Endothelial cell of umbilical vein (primary cell): ENCODE results near the gene JHY. TPM values are rescaled to one million over a fixed set of nuclear protein-coding genes. Genes with fewer than 3 reads are reported as not detected.

Experiments
- BruUV-seq: library from RNA; stranded (reverse); fragments of 400-500 nt; replicated peaks from 2 replicates; lab custom pipeline; 2021; lab: Mats Ljungman, UMichigan
- CTCF ChIA-PET: fragments of 300-600, 350-600 bp; sonication (Branson Sonifier 250); formaldehyde crosslinking; loops from one replicate; lab custom pipeline; 2021; ENCODE audit warnings: antibody characterized with exemption, inconsistent platforms; lab: Charles Lee
- POLR2A ChIA-PET: fragments of 300-600, 350-600 bp; sonication (Branson Sonifier 250); formaldehyde crosslinking; loops from one replicate; lab custom pipeline; 2021; ENCODE audit warnings: antibody characterized with exemption, inconsistent platforms; lab: Charles Lee
- DNase-seq: peaks from one replicate; pipeline ENCODE4 v3.0.0-alpha.2; 2011; ENCODE audit warnings: low read depth, low spot score
- FAIRE-seq: peaks from 2 replicates; lab custom pipeline; 2011; peaks lifted over from hg19 to GRCh38; lab: Jason Lieb, UNC
- H2AFZ ChIP-seq: 2 replicates; pipeline ENCODE4 v1.6.0; 2012; ENCODE audit warnings: low read depth, low read length, control low read depth, inconsistent platforms
- H3K27ac ChIP-seq: 2 replicates; pipeline ENCODE4 v1.5.1; 2011; ENCODE audit warnings: low read depth, mild to moderate bottlenecking, control low read depth, low read length, moderate library complexity; ENCODE audit not compliant: insufficient read depth
- H3K27me3 ChIP-seq, 2 experiments: 2 replicates each; pipeline versions ENCODE4 v1.6.0 to v1.6.1; 2011; ENCODE audit warnings: low read length in 2 of 2, mixed read lengths in 1 of 2; ENCODE audit not compliant: control insufficient read depth in 2 of 2, insufficient read depth in 2 of 2
- H3K36me3 ChIP-seq, 2 experiments: 2 replicates in 1 of 2; 3 replicates in 1 of 2; pipeline ENCODE4 v1.5.1; 2011; ENCODE audit warnings: low read length in 2 of 2, mild to moderate bottlenecking in 1 of 2, moderate library complexity in 1 of 2; ENCODE audit not compliant: control insufficient read depth in 2 of 2, insufficient read depth in 2 of 2; ENCODE audit errors: extremely low read depth in 1 of 2
- H3K4me1 ChIP-seq: 3 replicates; pipeline ENCODE4 v1.5.1; 2011; ENCODE audit warnings: mild to moderate bottlenecking, low read length; ENCODE audit not compliant: control insufficient read depth, insufficient read depth; ENCODE audit errors: extremely low read depth
- H3K4me2 ChIP-seq: 2 replicates; pipeline ENCODE4 v1.6.1; 2011; ENCODE audit warnings: low read length, control low read depth, mixed read lengths; ENCODE audit not compliant: insufficient read depth
- H3K4me3 ChIP-seq, 3 experiments: fragments of 200-600 bp in 1 of 3; sonication (generic), shearing (Covaris generic) in 1 of 3; replicated peaks in 1 of 3; 2 replicates each; pipeline ENCODE4 v1.5.1; 2011 to 2016; ENCODE audit warnings: control low read depth in 3 of 3, low read length in 3 of 3, mild to moderate bottlenecking in 2 of 3, inconsistent platforms in 1 of 3, low read depth in 1 of 3, moderate library complexity in 1 of 3; ENCODE audit not compliant: insufficient read depth in 1 of 3
- H3K79me2 ChIP-seq: 2 replicates; pipeline ENCODE4 v1.6.0; 2012; ENCODE audit warnings: low read length, inconsistent platforms; ENCODE audit not compliant: control insufficient read depth, insufficient read depth
- H3K9ac ChIP-seq: replicated peaks from 2 replicates; pipeline ENCODE3; 2011; ENCODE audit warnings: low read length, control low read depth; ENCODE audit not compliant: insufficient read depth; ENCODE audit errors: extremely low read depth
- H3K9me1 ChIP-seq: replicated peaks from 3 replicates; pipeline ENCODE4 v1.6.0; 2011; ENCODE audit warnings: mild to moderate bottlenecking, low read length; ENCODE audit not compliant: control insufficient read depth, insufficient read depth; ENCODE audit errors: extremely low read depth
- H3K9me3 ChIP-seq: replicated peaks from 2 replicates; pipeline ENCODE4 v1.5.1; 2012; ENCODE audit warnings: low read length, inconsistent platforms; ENCODE audit not compliant: control insufficient read depth, insufficient read depth
- H4K20me1 ChIP-seq: replicated peaks from 2 replicates; pipeline ENCODE3; 2011; ENCODE audit warnings: mild to moderate bottlenecking, low read length; ENCODE audit not compliant: control insufficient read depth, insufficient read depth; ENCODE audit errors: extremely low read depth
- EZH2 ChIP-seq: IDR thresholded peaks from 2 replicates; pipeline ENCODE4 v1.6.1; 2012; ENCODE audit warnings: borderline replicate concordance, low read depth, mild to moderate bottlenecking, moderate library complexity, low read length, inconsistent platforms; ENCODE audit not compliant: severe bottlenecking
- GATA2 ChIP-seq: IDR thresholded peaks from 2 replicates; pipeline ENCODE4 v1.7.0; 2011; ENCODE audit warnings: low read depth, mild to moderate bottlenecking, moderate library complexity, mixed read lengths, low read length; ENCODE audit not compliant: insufficient read length, insufficient read depth
- JUN ChIP-seq: IDR thresholded peaks from 2 replicates; pipeline ENCODE4 v1.6.1; 2011; ENCODE audit warnings: borderline replicate concordance, low read depth; ENCODE audit not compliant: insufficient read length, insufficient read depth
- MYC ChIP-seq: IDR thresholded peaks from one replicate; pipeline ENCODE4 v1.6.1; 2011; ENCODE audit warnings: mild to moderate bottlenecking, low read depth, low read length
- POLR2A ChIP-seq: IDR thresholded peaks from 2 replicates; pipeline ENCODE4 v1.6.1; 2012; ENCODE audit warnings: low read depth, mild to moderate bottlenecking, control low read depth, low read length
- dilution Hi-C: fragments of 300-500 bp; cut with MboI; formaldehyde crosslinking; loops from one replicate; pipeline ENCODE4 v1.15.0; 2019; ENCODE audit warnings: low sequenced_read_pairs; ENCODE audit not compliant: extremely low pct_ligation_motif_present
- intact Hi-C: fragments of 100-400 bp; cut with micrococcal nuclease; formaldehyde crosslinking; loops from one replicate; pipeline ENCODE4 v1.10.0; 2022
- polyA plus RNA-seq, 4 experiments: library from polyadenylated mRNA; depleted of rRNA in 3 of 4; stranded (reverse) in 3 of 4; unstranded in 1 of 4; fragments of >200 nt; gene quantifications; 2 replicates each; pipeline versions ENCODE4 v1.2.1 to v1.2.3, GENCODE V29; 2011 to 2012; ENCODE audit warnings: missing spikeins in 1 of 4
- total RNA-seq: library from RNA; stranded (reverse); gene quantifications from 2 replicates; pipeline ENCODE4 v1.2.3, GENCODE V29; 2021
- TF ChIP-seq, protein P1 (sequence below): IDR thresholded peaks from 2 replicates; pipeline ENCODE4 v1.6.1; 2011; ENCODE audit not compliant: insufficient read depth, insufficient read length

Gene JHY
- total and polyA plus RNA-seq, 2 donors (not counting 3 experiments of a cell fraction or from before 2014, with no cell fraction given), result 1.8 to 3.9 TPM

DNA sequence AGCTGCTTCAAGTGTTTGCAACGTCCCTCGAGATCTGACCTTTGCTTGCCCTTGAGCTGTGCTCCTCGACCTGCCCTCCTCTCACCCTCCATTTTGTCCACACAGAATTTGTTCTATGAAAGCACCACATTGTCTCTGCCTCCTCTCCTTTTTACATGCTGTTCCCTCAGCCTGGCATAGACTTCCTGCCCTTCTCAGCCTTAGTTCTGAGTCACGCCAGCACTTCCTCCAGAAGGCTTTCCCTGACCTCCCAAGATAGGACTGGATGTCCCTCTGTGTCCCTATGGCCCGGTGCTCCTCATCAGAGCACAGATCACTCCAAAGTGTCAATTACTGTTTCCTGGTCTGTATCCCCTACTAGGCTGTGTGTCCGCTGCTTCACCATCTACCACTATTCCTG, 16.2 kb downstream of the JHY start:
- Histone ChIP-seq H3K79me2 (no peaks in the 10 kb centered on the region), H3K36me3 (no peaks in the 10 kb centered on the region), H3K4me3 (no peak overlapping the region), H3K4me2 (peak overlapping the region; percentile 70), H3K9me1 (no peaks in the 10 kb centered on the region), H3K27me3 (no peaks in the 10 kb centered on the region), H3K9ac (no peak overlapping the region), H2AFZ (peak overlapping the region; percentile 82), H4K20me1 (no peaks in the 10 kb centered on the region), H3K4me1 (peaks cover 27% of the 10 kb centered on the region), H3K9me3 (no peaks in the 10 kb centered on the region), H3K27ac (peak overlapping the region; percentile 68)
- BruUV-seq, result no TSS peak
- dilution Hi-C loops, result no loop called here
- POLR2A ChIA-PET, result no interaction called here
- DNase-seq (no peak), FAIRE-seq (peak; percentile 40)
- intact Hi-C loops, result no loop called here
- CTCF ChIA-PET, result interaction anchor here (0.7 to 1.4 kb wide), 4 partner anchors 35 to 270 kb away, joined by 3 to 9 read pairs (median 6); no protein-coding TSS in a partner anchor
- TF ChIP-seq, protein P1, sequence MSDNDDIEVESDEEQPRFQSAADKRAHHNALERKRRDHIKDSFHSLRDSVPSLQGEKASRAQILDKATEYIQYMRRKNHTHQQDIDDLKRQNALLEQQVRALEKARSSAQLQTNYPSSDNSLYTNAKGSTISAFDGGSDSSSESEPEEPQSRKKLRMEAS, result no peak
- TF ChIP-seq GATA2, result peak; percentile 18
- TF ChIP-seq POLR2A, result no peak
- no peak for TF ChIP-seq MYC
- no peak for TF ChIP-seq JUN

DNA sequence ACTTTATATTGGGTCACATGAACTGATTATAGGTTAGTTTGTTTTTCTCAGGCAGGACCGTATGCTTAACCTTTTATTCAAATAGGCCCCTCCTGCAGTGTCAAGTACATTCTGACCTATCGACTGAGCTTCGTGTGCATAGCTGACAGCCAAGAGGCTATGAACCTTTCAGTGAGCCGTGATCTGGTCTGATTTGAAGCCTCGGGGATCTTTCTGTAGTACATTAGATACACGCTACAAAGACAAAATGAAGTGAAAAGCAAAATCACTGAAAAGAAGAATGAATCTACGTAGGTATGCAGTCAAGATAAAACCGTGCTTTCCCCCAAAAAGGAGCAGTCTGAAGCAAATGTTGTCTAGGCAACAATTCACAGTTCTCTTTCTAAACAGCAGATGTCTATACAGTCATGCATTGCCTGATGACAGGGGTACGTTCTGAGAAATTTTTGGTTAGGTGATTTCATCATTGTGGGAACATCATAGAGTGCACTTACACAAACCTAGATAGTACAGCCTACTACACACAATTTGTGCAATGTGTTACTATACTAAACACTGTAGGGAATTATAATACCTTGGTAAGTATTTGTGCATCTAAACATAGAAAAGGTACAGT, 18.1 kb downstream of the JHY start:
- POLR2A ChIA-PET, result no interaction called here
- BruUV-seq, result no TSS peak

More for the DNA sequence above, 18.1 kb downstream of the JHY start:
- Histone ChIP-seq H3K4me3 (no peak overlapping the region), H3K9me1 (no peaks in the 10 kb centered on the region), H2AFZ (no peak overlapping the region), H3K9me3 (no peaks in the 10 kb centered on the region), H3K4me2 (no peak overlapping the region), H3K27ac (no peak overlapping the region), H3K79me2 (no peaks in the 10 kb centered on the region), H4K20me1 (no peaks in the 10 kb centered on the region), H3K27me3 (no peaks in the 10 kb centered on the region), H3K9ac (no peak overlapping the region), H3K4me1 (peaks cover 20% of the 10 kb centered on the region), H3K36me3 (no peaks in the 10 kb centered on the region)
- dilution Hi-C loops, result no loop called here
- CTCF ChIA-PET, result interaction anchor here (1.0 to 1.3 kb wide), 2 partner anchors 37 to 120 kb away, joined by 4 read pairs; no protein-coding TSS in a partner anchor
- TF ChIP-seq EZH2 (no peak), POLR2A (no peak), JUN (no peak), GATA2 (no peak)
- TF ChIP-seq, protein P1, result no peak
- no peak for DNase-seq
- intact Hi-C loops, result no loop called here
- FAIRE-seq, result no peak
